ENCODE measurements around the gene ANKRD13B. TPM values are rescaled to one million over a fixed set of nuclear protein-coding genes. Genes with fewer than 3 reads are reported as not detected.
A peak's percentile ranks its signal among the peaks of the same experiment; 100 is the strongest.

The ANKRD13B gene
- total RNA-seq, 6 experiments from 2014 or later, result 1.9 to 4.3 (median 3.0) TPM

GRCh38 chr17:29567304-29567553 lies 25.7 kb upstream of the ANKRD13B start:
- Mint-ChIP-seq H3K4me1 (ENCODE audit: low read depth) (peaks cover 15% of the 10 kb centered on the region), H3K4me3 (peak overlapping the region; percentile 96), H3K27ac (no peak overlapping the region), H3K9me3 (no peaks in the 10 kb centered on the region), H3K36me3 (ENCODE audit: low read depth) (peaks cover 5% of the 10 kb centered on the region; the same call in 1 of the 2 replicates), H3K27me3 (ENCODE audit: insufficient read depth) (no peaks in the 10 kb centered on the region; the same call in 1 of the 2 replicates)
- no peak for TF ChIP-seq CTCF (IDR thresholded peaks at IDR 0.05)
- DNase-seq, result no peak

- Mint-ChIP-seq H3K36me3 (ENCODE audit: low read depth) (peaks cover 5% of the 10 kb centered on the region; the same call in 1 of the 2 replicates), H3K9me3 (no peaks in the 10 kb centered on the region), H3K27me3 (ENCODE audit: insufficient read depth) (no peaks in the 10 kb centered on the region; the same call in 1 of the 2 replicates), H3K27ac (peak overlapping the region; percentile 89), H3K4me3 (peak overlapping the region; percentile 96), H3K4me1 (ENCODE audit: low read depth) (peaks cover 15% of the 10 kb centered on the region)
- peak; percentile 60 for DNase-seq
- TF ChIP-seq CTCF (IDR thresholded peaks at IDR 0.05), result peak; percentile 70
Observed at GRCh38 chr17:29567554-29568330, 25.2 kb upstream of the ANKRD13B start.

- TF ChIP-seq CTCF (IDR thresholded peaks at IDR 0.05), result no peak
- peak within 1 kb of the TSS; percentile 96 for H3K4me3 Mint-ChIP-seq
- peaks cover 21% of the 10 kb centered on the region for H3K4me1 Mint-ChIP-seq (ENCODE audit: low read depth)
- H3K27me3 Mint-ChIP-seq (ENCODE audit: insufficient read depth), result no peaks in the 10 kb centered on the region; the same call in 1 of the 2 replicates
- DNase-seq, result peak; percentile 56
- no peaks in the 10 kb centered on the region for H3K9me3 Mint-ChIP-seq
- peak within 1 kb of the TSS; percentile 89 for H3K27ac Mint-ChIP-seq
- peaks cover 5% of the 10 kb centered on the region; the same call in 1 of the 2 replicates for H3K36me3 Mint-ChIP-seq (ENCODE audit: low read depth)
Observed at GRCh38 chr17:29568331-29569244, 24.3 kb upstream of the ANKRD13B start, which contains the start of gene TP53I13. Gene TP53I13 (plus strand): TSS chr17:29568701. CDS start chr17:29568759, 58 bp downstream.

GRCh38 chr17:29569245-29569950 lies 23.5 kb upstream of the ANKRD13B start:
- Mint-ChIP-seq H3K36me3 (ENCODE audit: low read depth) (peaks cover 5% of the 10 kb centered on the region; the same call in 1 of the 2 replicates), H3K27me3 (ENCODE audit: insufficient read depth) (no peaks in the 10 kb centered on the region; the same call in 1 of the 2 replicates), H3K4me3 (peak overlapping the region; percentile 96), H3K27ac (peak overlapping the region; percentile 81), H3K4me1 (ENCODE audit: low read depth) (peaks cover 22% of the 10 kb centered on the region), H3K9me3 (no peaks in the 10 kb centered on the region)
- TF ChIP-seq CTCF (IDR thresholded peaks at IDR 0.05), result no peak
- DNase-seq, result peak; percentile 77

- no peaks in the 10 kb centered on the region; the same call in 1 of the 2 replicates for H3K27me3 Mint-ChIP-seq (ENCODE audit: insufficient read depth)
- DNase-seq, result no peak
- peaks cover 22% of the 10 kb centered on the region for H3K4me1 Mint-ChIP-seq (ENCODE audit: low read depth)
- H3K27ac Mint-ChIP-seq, result peak overlapping the region; percentile 32; the same call in 1 of the 2 replicates
- no peaks in the 10 kb centered on the region for H3K9me3 Mint-ChIP-seq
- H3K4me3 Mint-ChIP-seq, result no peak overlapping the region; the same call in 1 of the 2 replicates
- no peak for TF ChIP-seq CTCF (IDR thresholded peaks at IDR 0.05)
- peaks cover 5% of the 10 kb centered on the region; the same call in 1 of the 2 replicates for H3K36me3 Mint-ChIP-seq (ENCODE audit: low read depth)
Observed at GRCh38 chr17:29570521-29570920, 22.4 kb upstream of the ANKRD13B start.
